LNCAP (cell line): ENCODE results near the gene LY9.

ENCODE experiments used
- CTCF ChIP-seq: fragments of 450-650 bp; IDR thresholded peaks from 2 replicates; pipeline ENCODE4 v1.5.1; 2017; ENCODE audit warnings: mild to moderate bottlenecking

The LY9 gene

DNA sequence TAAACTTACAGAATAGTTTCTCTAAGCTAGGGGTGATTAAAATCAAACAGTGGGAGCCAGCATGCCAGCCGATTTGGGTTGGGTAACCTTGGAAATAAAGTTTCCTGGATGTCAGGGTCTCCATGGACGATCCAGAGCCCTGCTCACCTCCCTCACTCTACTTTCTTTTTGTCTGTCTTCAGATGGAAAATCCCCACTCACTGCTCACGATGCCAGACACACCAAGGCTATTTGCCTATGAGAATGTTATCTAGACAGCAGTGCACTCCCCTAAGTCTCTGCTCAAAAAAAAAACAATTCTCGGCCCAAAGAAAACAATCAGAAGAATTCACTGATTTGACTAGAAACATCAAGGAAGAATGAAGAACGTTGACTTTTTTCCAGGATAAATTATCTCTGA lies 43.0 kb upstream of the LY9 start:
- no peak for TF ChIP-seq CTCF

DNA sequence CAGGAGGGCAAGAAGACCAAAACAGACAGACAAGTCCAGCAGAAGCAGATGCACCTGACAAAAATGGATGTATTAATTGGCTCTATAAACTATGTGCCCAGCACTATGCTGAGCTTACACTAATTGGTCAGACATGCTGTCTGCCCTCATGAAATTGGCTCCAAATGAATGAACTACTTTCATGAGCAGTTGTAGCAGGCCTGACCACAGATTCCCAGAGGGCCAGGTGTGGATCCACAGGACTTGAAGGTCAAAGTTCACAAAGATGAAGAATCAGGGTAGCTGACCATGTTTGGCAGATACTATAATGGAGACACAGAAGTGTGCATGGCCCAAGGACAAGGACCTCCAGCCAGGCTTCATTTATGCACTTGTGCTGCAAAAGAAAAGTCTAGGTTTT lies 42.4 kb upstream of the LY9 start:
- no peak for TF ChIP-seq CTCF

GRCh38 chr1:160755461-160755860 lies 40.5 kb upstream of the LY9 start:
- no peak for TF ChIP-seq CTCF

DNA sequence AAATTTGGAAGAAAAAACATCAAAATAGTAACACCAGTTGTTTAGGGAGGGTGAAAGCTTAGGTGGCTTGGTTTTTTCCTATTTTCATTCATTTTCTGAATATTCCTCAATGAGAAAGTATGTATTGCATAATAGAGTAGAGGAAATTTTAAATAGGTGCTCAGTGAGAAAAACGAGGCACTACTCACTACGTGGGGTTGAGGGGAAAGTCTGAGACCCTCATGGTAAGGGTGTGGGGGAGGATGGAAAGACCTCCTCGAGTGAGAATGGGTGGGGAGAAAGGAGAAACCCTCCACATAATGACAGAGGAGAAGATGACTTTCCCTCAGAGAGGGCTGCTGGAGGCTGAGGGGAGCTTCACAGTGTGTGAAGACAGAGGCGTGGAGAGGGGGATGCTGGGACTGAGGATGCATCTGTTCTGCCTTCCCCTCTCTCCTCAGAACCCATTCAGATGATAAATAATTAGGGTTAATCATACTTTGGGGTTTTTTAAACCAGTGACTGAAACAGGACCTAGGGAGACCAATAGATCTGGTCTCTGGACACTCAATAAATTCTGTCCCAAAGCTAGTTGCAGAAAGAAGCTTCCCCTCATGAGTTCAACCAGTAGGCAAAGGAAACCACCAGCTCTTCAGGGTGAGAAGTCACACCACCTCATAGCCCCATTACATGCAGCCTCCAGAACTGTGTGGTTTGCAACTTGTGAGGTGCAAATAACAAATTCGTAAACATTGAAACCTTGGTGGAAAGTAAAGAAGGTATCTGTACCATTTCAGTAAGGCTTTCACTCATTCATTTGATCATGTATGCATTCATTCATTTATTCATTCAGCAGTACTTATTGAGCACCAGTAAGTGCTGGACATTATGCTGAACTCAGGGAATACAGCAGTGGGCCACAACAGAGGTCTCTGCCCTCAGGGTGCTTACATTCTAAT lies 39.8 kb upstream of the LY9 start:
- TF ChIP-seq CTCF: no peak

- TF ChIP-seq CTCF: no peak
These were observed 39.1 kb upstream of the LY9 start for GRCh38 chr1:160756849-160757201.

DNA sequence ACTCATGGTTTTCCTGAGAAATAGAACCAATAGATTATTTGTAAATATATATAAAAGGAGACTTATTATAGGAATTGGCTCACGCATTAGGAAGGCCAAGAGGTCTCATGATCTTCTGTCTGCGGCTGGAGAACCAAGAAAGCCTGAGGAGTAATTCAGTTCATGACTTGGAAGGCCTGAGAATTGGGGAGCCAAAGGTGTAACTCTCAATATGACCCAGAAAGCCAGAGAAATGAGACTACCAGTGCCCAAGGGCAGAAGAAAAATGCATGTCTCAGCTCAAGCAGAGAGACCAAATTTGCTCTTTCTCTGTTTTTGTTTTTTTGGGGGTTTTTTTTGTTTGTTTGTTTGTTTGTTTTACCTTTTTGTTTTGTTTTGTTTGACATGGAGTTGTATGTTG lies 37.5 kb upstream of the LY9 start:
- TF ChIP-seq CTCF: no peak

GRCh38 chr1:160759740-160760139 lies 36.2 kb upstream of the LY9 start:
- TF ChIP-seq CTCF: no peak

- no peak for TF ChIP-seq CTCF
These were observed 34.9 kb upstream of the LY9 start for GRCh38 chr1:160761046-160761445.
